Spleen (tissue), 7 donors: ENCODE results near the gene ARHGEF5.

Source experiments
- CTCF ChIP-seq, 11 experiments: fragments of 200-600 bp in 7 of 11; fragments of 450-650 bp in 4 of 11; sonication (generic) in 4 of 11; IDR thresholded peaks in 8 of 11; conservative IDR thresholded peaks in 3 of 11; 1 replicate in 7 of 11; 2 replicates in 4 of 11; pipeline versions ENCODE4 v1.4.0 to v1.8.0; 2016 to 2021; ENCODE audit warnings: antibody characterized with exemption in 11 of 11, inconsistent platforms in 4 of 11, mild to moderate bottlenecking in 1 of 11
- POLR2A ChIP-seq, 3 donors: fragments of 450-650 bp; IDR thresholded peaks; one replicate each; pipeline ENCODE4 v1.5.1; 2017; ENCODE audit warnings: antibody characterized with exemption in 3 of 3, mild to moderate bottlenecking in 1 of 3
- POLR2AphosphoS5 ChIP-seq, 3 donors: sonication (generic); formaldehyde crosslinking; IDR thresholded peaks; one replicate each; pipeline ENCODE4 v1.5.1; 2017; ENCODE audit warnings: antibody characterized with exemption in 3 of 3
- donor health status: DM: no; HTN: no; CAD: no; lungs with moderate emphysema.
- donor health status: DM: no; HTN: no; CAD: no.
- donor health status: DM: no; HTN: no; CAD: no.

GRCh38 chr7:144404946-144405345 is 49.7 kb downstream of the ARHGEF5 start:
- TF ChIP-seq POLR2A (IDR thresholded peaks at IDR 0.05) (no peak), POLR2AphosphoS5 (IDR thresholded peaks at IDR 0.05) (no peak), CTCF (IDR thresholded peaks at IDR 0.05 in 8 of 11, conservative IDR thresholded peaks at IDR 0.05 in 3 of 11) (no peak)
